ENCODE results near the gene OR9Q1.

DNA sequence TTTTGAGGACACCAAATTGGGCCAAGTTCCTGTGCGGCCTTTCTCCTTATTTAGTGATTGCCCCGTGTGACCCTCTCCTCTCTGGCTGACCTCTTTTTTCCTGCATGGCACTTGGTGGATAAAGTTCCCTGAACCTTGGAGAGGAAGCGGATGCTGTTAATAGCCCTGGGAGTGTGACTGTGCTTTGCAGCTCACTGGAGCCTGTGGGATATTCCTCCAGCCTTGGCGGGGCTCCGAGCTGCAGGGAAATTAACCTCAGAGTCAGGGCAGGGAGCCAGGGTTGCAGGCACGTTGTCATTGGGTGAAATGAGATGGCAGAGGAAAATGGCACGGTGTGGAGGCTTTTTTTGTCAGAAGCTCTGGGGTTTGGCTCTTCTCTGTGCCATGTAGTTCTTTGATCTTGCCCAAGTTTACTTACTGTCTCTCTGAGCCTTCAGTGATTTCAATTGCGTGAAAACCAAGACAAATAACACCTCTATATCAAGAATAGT lies 965 bp downstream of the OR9Q1 start:
- no peak for TF ChIP-seq CTCF (conservative IDR thresholded peaks at IDR 0.05; ENCODE audit: low read depth, low read length)
- TF ChIP-seq EZH2phosphoT487 (IDR thresholded peaks at IDR 0.05; ENCODE audit: borderline replicate concordance, low read length) = no peak
